GM12878 (cell line): Measurements from ENCODE around the gene PSMD10. TPM values are rescaled to one million over a fixed set of nuclear protein-coding genes. Genes with fewer than 3 reads are reported as not detected.

Source experiments
- ATAC-seq: fragments of 200-7000 bp; cut with Tn5 transposase; 3 replicates; pipeline ENCODE4 v1.9.1; 2020; ENCODE audit warnings: mild to moderate bottlenecking, moderate library complexity
- BruUV-seq: library from RNA; stranded (reverse); fragments of 400-500 nt; replicated peaks from 2 replicates; lab custom pipeline; 2021; lab: Mats Ljungman, UMichigan
- CTCF ChIA-PET: fragments of 300-600 bp; sonication (Branson Sonifier 250); formaldehyde crosslinking; extraction: SDS; loops from one replicate; lab custom pipeline; 2021; ENCODE audit warnings: inconsistent platforms; lab: Yijun Ruan, JAX
- POLR2A ChIA-PET: fragments of 350-600 bp; formaldehyde crosslinking; extraction: SDS; loops from one replicate; lab custom pipeline; 2021; ENCODE audit warnings: inconsistent platforms; lab: Charles Lee
- RAD21 ChIA-PET: fragments of 300-600 bp; sonication (Branson Sonifier 250); formaldehyde crosslinking; loops from one replicate; lab custom pipeline; 2023; ENCODE audit warnings: antibody characterized with exemption; ENCODE audit not compliant: unreplicated experiment; lab: Charles Lee
- SMC1A ChIA-PET: fragments of 300-600 bp; sonication (Branson Sonifier 250); formaldehyde crosslinking; loops from one replicate; lab custom pipeline; 2023; ENCODE audit not compliant: unreplicated experiment, uncharacterized antibody; lab: Charles Lee
- DNase-seq: peaks from one replicate; pipeline ENCODE4 v3.0.0-alpha.2; 2011; ENCODE audit warnings: low read depth, low spot score
- FAIRE-seq: peaks from 3 replicates; lab custom pipeline; 2011; peaks lifted over from hg19 to GRCh38; lab: Jason Lieb, UNC
- H2AFZ ChIP-seq: 2 replicates; pipeline ENCODE4 v1.6.0; 2011; ENCODE audit warnings: low read depth, low read length, control low read depth; ENCODE audit not compliant: control insufficient read depth
- H3K27ac ChIP-seq: 2 replicates; pipeline ENCODE4 v1.5.1; 2011; ENCODE audit warnings: control low read depth; ENCODE audit not compliant: control insufficient read depth, insufficient read depth
- H3K27me3 ChIP-seq, 2 experiments: replicated peaks in 1 of 2; 2 replicates each; pipeline versions ENCODE4 v1.6.0 to v1.6.1; 2011; ENCODE audit warnings: low read length in 1 of 2; ENCODE audit not compliant: control insufficient read depth in 2 of 2, insufficient read depth in 2 of 2
- H3K36me3 ChIP-seq, 2 experiments: 2 replicates each; pipeline ENCODE4 v1.5.1; 2011; ENCODE audit warnings: low read length in 1 of 2; ENCODE audit not compliant: control insufficient read depth in 2 of 2, insufficient read depth in 2 of 2
- H3K4me1 ChIP-seq: 2 replicates; pipeline ENCODE4 v1.6.1; 2011; ENCODE audit warnings: mild to moderate bottlenecking, low read length, moderate library complexity, mixed read lengths; ENCODE audit not compliant: control insufficient read depth, insufficient read depth
- H3K4me2 ChIP-seq: 2 replicates; pipeline ENCODE4 v1.6.0; 2011; ENCODE audit warnings: control low read depth; ENCODE audit not compliant: control insufficient read depth, insufficient read depth
- H3K4me3 ChIP-seq: fragments of 200-600 bp; sonication (generic); 2 replicates; pipeline ENCODE4 v1.5.1; 2016
- H3K79me2 ChIP-seq: 2 replicates; pipeline ENCODE4 v1.6.0; 2011; ENCODE audit warnings: low read length; ENCODE audit not compliant: control insufficient read depth, insufficient read depth
- H3K9ac ChIP-seq: 2 replicates; pipeline ENCODE4 v1.8.0; 2011; ENCODE audit warnings: low read length, control low read depth, mixed read lengths; ENCODE audit not compliant: control insufficient read depth, insufficient read depth
- H3K9me3 ChIP-seq: replicated peaks from 3 replicates; pipeline ENCODE4 v1.5.1; 2011; ENCODE audit warnings: mild to moderate bottlenecking, low read length; ENCODE audit not compliant: control insufficient read depth, insufficient read depth
- H4K20me1 ChIP-seq: 2 replicates; pipeline ENCODE4 v1.6.0; 2011; ENCODE audit not compliant: control insufficient read depth, insufficient read depth
- BMI1 ChIP-seq: fragments of 450-650 bp; IDR thresholded peaks from 2 replicates; pipeline ENCODE4 v1.6.1; 2016; ENCODE audit warnings: mild to moderate bottlenecking, moderate library complexity, borderline replicate concordance
- CUX1 ChIP-seq: IDR thresholded peaks from 2 replicates; pipeline ENCODE4 v1.6.1; 2012; ENCODE audit warnings: improper control_type of control experiment, low read depth, low read length; ENCODE audit not compliant: insufficient replicate concordance
- EED ChIP-seq: sonication (generic); IDR thresholded peaks from 2 replicates; pipeline ENCODE4 v1.6.1; 2016; ENCODE audit warnings: antibody characterized with exemption, low read depth
- KLF5 ChIP-seq: fragments of 450-650 bp; IDR thresholded peaks from 2 replicates; pipeline ENCODE4 v1.6.1; 2014; ENCODE audit warnings: mild to moderate bottlenecking; ENCODE audit not compliant: partially characterized antibody
- MYB ChIP-seq: fragments of 150-350 bp; IDR thresholded peaks from 2 replicates; pipeline ENCODE4 v1.6.1; 2014; ENCODE audit warnings: mild to moderate bottlenecking, low read depth, low read length, borderline replicate concordance
- PRDM15 ChIP-seq: fragments of 450-650 bp; formaldehyde crosslinking; IDR thresholded peaks from 2 replicates; pipeline ENCODE4 v1.4.0; 2020; ENCODE audit warnings: mild to moderate bottlenecking, moderate library complexity
- RAD21 ChIP-seq: IDR thresholded peaks from 2 replicates; pipeline ENCODE4 v1.6.1; 2011; ENCODE audit warnings: mild to moderate bottlenecking, low read depth, low read length, moderate library complexity; ENCODE audit not compliant: insufficient read depth
- RUNX3 ChIP-seq: IDR thresholded peaks from 2 replicates; pipeline ENCODE4 v1.6.1; 2012; ENCODE audit warnings: low read length, inconsistent platforms
- SMARCA5 ChIP-seq: fragments of 450-650 bp; IDR thresholded peaks from 2 replicates; pipeline ENCODE4 v1.6.1; 2017; ENCODE audit warnings: mild to moderate bottlenecking
- SREBF2 ChIP-seq: IDR thresholded peaks from 2 replicates; pipeline ENCODE4 v1.6.1; 2012; ENCODE audit warnings: mild to moderate bottlenecking, low read length
- STAT1 ChIP-seq: fragments of 450-650 bp; conservative IDR thresholded peaks from 2 replicates; pipeline ENCODE4 v1.6.1; 2014; ENCODE audit warnings: antibody characterized with exemption, mild to moderate bottlenecking
- TBL1XR1 ChIP-seq: IDR thresholded peaks from 2 replicates; pipeline ENCODE4 v1.6.1; 2012; ENCODE audit warnings: low read depth, low read length, improper control_type of control experiment
- WGBS: methylation state at CpG from one replicate; pipeline ENCODE4 v1.1.6; 2016; ENCODE audit warnings: low lambda C conversion rate; ENCODE audit not compliant: insufficient replicate concordance, insufficient coverage; ENCODE audit errors: missing lambda C conversion rate; 5-methylcytosine and 5-hydroxymethylcytosine counted together
- in situ Hi-C: fragments of 300-500 bp; cut with MboI; formaldehyde crosslinking; loops from 9 replicates; pipeline ENCODE4 v1.14.3; 2018; ENCODE audit warnings: mixed read lengths
- intact Hi-C: fragments of 100-400 bp; cut with micrococcal nuclease; formaldehyde crosslinking; loops from one replicate; pipeline ENCODE4 v1.14.2; 2022; ENCODE audit not compliant: unreplicated experiment
- polyA plus RNA-seq, 11 experiments: library from polyadenylated mRNA; depleted of rRNA in 4 of 11; unstranded in 6 of 11; stranded (reverse) in 5 of 11; fragments of >200 nt; fragmentation: Nextera tagmentation in 4 of 11; fragmentation: Illumina TruSeq in 1 of 11; extraction: Ambion mirVana in 4 of 11; extraction: Trizol in 1 of 11; gene quantifications; 1 replicate in 1 of 11; 2 replicates in 10 of 11; pipeline versions ENCODE4 v1.2.1 to v1.2.3, GENCODE V29; 2011 to 2016; ENCODE audit warnings: inconsistent platforms in 2 of 11, missing spikeins in 2 of 11, low read depth in 1 of 11
- total RNA-seq, 4 experiments: library from RNA; depleted of rRNA in 3 of 4; stranded (reverse); fragments of >200 nt in 3 of 4; fragmentation: Illumina TruSeq in 1 of 4; extraction: Trizol in 1 of 4; gene quantifications; 2 replicates each; pipeline versions ENCODE4 v1.2.1 to v1.2.3, GENCODE V29; 2013 to 2021

The PSMD10 gene
- total and polyA plus RNA-seq, 10 of the 15 experiments (the other 5 are each of a cell fraction or from before 2014, with no cell fraction given) = 46.9 to 152 (median 75.4) TPM

- TF ChIP-seq STAT1 = no peak
- TF ChIP-seq KLF5 = no peak
- no peak for TF ChIP-seq TBL1XR1
- TF ChIP-seq SMARCA5 = no peak
- TF ChIP-seq RUNX3 = no peak
Observed at GRCh38 chrX:108121291-108121690, 29.9 kb upstream of the PSMD10 start (continued).

- H3K4me1 ChIP-seq = no peaks in the 10 kb centered on the region
- BruUV-seq = no TSS peak
- no peaks in the 10 kb centered on the region for H3K79me2 ChIP-seq
- no peak for ATAC-seq
- ChIA-PET POLR2A (no interaction called here), RAD21 (no interaction called here), CTCF (interaction anchor here (0.7 kb wide), 1 partner anchor 491 kb away, joined by 3 read pairs; no protein-coding TSS in a partner anchor), SMC1A (interaction anchor here (0.7 kb wide), 1 partner anchor 9 kb away, joined by 3 read pairs; no protein-coding TSS in a partner anchor)
- no peak overlapping the region for H2AFZ ChIP-seq
- TF ChIP-seq RAD21 = no peak
- no peak for TF ChIP-seq EED
- no peak for TF ChIP-seq CUX1
- TF ChIP-seq RUNX3 = no peak
- TF ChIP-seq TBL1XR1 = no peak
- no peak for TF ChIP-seq BMI1
- no peak for TF ChIP-seq SREBF2
- TF ChIP-seq MYB = no peak
- TF ChIP-seq STAT1 = no peak
- no peak for TF ChIP-seq PRDM15 (CRISPR knock-in tag)
- no peaks in the 10 kb centered on the region for H3K36me3 ChIP-seq
- H3K27ac ChIP-seq = no peak overlapping the region
- H3K9ac ChIP-seq = no peak overlapping the region
- intact Hi-C loops = no loop called here
- in situ Hi-C loops = no loop called here
- DNase-seq = no peak
- no peaks in the 10 kb centered on the region for H4K20me1 ChIP-seq
- WGBS = 32% methylated on average over 3 of the region's 3 CpGs
- no peak overlapping the region for H3K4me2 ChIP-seq
- H3K9me3 ChIP-seq = no peaks in the 10 kb centered on the region; the same call in 2 of the 3 replicates
- no peak overlapping the region for H3K4me3 ChIP-seq
- no peaks in the 10 kb centered on the region; a peak in 1 of 4 replicates for H3K27me3 ChIP-seq
- no peak for FAIRE-seq
Observed at GRCh38 chrX:108117988-108118387, 26.6 kb upstream of the PSMD10 start.
